ENCODE measurements around the gene GCM1.

GCM1 gene

DNA sequence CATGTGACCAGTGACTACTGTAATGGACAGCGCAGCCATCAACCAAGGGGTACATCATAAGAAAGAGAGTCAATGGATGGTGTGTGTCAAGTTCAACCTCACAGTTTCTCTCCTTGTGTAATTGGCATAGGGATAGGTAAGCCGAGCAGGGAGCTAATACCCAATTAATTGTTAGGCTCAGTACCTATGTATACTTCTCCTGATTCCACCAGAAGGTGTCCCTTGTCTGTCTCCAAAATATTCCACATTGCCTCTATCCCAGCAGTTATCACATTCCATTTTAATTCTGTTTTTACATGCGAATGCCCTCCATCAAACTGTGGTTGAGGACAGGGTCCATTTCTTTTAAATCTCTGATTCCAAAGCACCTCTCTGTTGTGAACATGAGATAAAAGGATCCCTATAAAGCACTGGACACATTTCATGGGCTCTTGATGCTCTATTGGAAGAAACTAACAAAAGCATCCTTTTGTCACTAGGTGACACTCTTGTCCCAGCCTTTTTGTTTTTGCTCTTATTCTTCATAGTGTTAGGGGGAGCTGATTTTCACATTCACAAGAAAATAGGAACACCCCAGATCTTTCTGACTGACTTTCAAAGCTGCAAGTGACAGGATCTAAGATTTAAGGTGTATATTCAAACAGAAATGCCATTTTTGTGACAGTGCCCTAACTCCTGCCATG lies 44.5 kb downstream of the GCM1 start:
- DNase-seq: no peak

DNA sequence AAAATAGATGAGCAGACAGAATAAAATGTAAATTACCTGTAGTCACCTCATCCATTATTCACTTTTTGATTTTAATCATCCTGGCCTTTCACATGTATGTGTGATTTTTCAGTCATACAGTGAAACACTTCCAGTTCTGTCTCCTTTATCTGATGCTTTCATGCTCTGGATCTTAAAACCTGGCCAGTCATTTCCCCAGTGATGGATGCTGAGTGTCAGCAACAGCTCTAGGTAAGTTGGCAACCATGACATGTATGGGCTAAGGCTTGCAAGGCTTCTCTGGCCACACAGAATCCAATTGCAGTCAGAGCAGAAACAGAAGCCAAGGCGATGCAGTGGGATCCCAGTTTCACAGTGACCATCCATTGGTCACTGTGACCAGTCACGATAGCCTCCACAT lies 47.6 kb downstream of the GCM1 start:
- no peak for DNase-seq

DNA sequence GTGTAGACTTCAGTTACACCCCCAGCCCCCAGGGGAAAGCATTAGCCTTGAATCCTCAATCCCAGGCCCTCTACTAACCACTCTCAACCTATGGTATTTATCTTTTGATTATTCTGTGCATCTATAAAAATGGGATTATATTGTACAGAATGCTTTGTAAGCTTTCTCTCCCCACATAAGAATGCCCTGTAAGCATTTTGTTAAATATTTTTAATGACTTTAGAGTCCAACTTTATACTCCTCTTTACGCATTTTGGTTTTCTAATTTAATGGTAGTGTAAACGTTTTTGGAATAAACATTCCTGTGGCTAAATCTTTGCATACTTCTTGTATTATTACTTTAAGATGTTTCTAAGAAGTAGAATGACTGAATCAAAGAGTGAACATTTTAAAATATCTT lies 48.1 kb downstream of the GCM1 start:
- no peak for DNase-seq

- DNase-seq: no peak
Measured at GRCh38 chr6:53095716-53096115, 52.9 kb downstream of the GCM1 start.

- DNase-seq: no peak
Measured at GRCh38 chr6:53095270-53095669, 53.4 kb downstream of the GCM1 start.

DNA sequence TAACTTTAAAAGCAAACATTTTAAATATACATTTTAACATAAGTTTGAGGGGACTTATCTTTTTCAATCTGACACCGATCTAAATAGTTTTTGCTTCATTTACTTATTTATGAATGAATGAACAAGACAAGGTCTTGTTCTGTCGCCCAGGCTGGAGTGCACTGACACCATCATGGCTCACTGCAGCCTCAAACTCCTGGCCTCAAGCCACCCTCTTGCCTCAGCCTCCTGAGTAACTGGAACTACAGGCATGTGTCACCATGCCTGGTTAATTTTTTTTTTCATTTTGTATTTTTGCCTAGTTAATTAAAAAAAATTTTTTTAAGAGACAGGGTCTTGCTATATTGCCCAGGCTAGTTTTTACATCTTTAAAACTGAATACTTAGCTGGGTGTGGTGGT lies 58.1 kb downstream of the GCM1 start:
- no peak for DNase-seq

DNA sequence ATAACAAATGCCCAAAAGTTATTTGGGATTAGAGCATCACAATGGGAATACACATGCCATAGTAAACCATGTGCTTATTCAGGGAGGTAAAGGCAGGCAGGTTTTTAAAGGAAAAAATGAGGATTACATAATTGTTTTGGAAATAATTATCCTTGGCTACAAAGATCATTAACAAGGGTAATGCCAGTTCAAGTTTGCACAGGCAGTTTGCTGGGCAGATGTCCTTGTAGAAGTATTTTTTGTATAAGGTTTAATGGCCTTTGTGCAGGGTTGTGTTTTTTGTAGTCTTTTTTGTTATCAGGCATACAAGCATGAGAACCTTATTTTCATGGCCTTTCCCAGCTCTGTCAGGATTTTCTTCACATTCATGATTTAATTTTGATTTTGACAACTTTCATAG lies 58.7 kb downstream of the GCM1 start:
- no peak for DNase-seq

GRCh38 chr6:53086302-53086701 lies 62.3 kb downstream of the GCM1 start:
- DNase-seq: no peak

DNA sequence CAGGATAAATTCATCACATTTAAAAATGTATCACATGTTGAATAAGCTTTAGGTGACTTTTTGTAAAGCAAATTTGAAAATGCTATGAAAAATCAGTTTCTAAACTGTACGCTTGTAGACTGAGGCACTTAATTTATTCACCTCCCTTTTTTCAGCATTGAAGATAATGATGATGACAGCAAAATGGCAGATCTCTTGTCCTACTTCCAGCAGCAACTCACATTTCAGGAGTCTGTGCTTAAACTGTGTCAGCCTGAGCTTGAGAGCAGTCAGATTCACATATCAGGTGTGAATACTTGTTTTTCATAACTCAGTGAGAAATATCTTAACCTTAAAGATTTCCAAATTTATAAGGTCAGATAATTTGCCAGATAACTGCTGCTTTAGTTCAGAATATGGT lies 67.8 kb downstream of the GCM1 start:
- no peak for DNase-seq

Measured in activated CD8-positive, alpha-beta memory T cell treated with anti-CD3 and anti-CD28 coated beads, Interleukin-2, amount 50 U/mL, for 4 hours (primary cell).